Naive thymus-derived CD8-positive, alpha-beta T cell (primary cell): ENCODE measurements around the gene YIF1A. TPM values are rescaled to one million over a fixed set of nuclear protein-coding genes. Genes with fewer than 3 reads are reported as not detected.

ENCODE experiments used
- ATAC-seq, 2 donors: fragments of 150-1000 bp; cut with Tn5 transposase in 1 of 2; sonication (Bioruptor Pico), chemical (Tn5 transposase) in 1 of 2; 1 replicate in 1 of 2; 2 replicates in 1 of 2; pipeline ENCODE4 v1.10.0; 2021; ENCODE audit warnings: mild to moderate bottlenecking in 2 of 2, moderate library complexity in 2 of 2
- POLR2A ChIA-PET: fragments of 350-600 bp; sonication (Branson Sonifier 250); formaldehyde crosslinking; loops from one replicate; lab custom pipeline; 2021; ENCODE audit warnings: antibody characterized with exemption; lab: Charles Lee
- DNase-seq, 10 donors: peaks; one replicate each; pipeline versions ENCODE4 v3.0.0 to v3.0.0-alpha.2; 2020 to 2022
- H3K27ac Mint-ChIP-seq, 10 donors: one replicate each; pipeline ENCODE4 v1.8.0; 2020 to 2022; ENCODE audit warnings: mild to moderate bottlenecking in 10 of 10, mixed read lengths in 10 of 10, moderate library complexity in 4 of 10, inconsistent platforms in 1 of 10
- H3K27me3 Mint-ChIP-seq, 5 donors: one replicate each; pipeline ENCODE4 v1.8.0; 2021 to 2022; ENCODE audit warnings: mixed read lengths in 5 of 5
- H3K36me3 Mint-ChIP-seq, 3 donors: one replicate each; pipeline ENCODE4 v1.8.0; 2020 to 2022; ENCODE audit warnings: mixed read lengths in 3 of 3, mild to moderate bottlenecking in 2 of 3, inconsistent platforms in 1 of 3
- H3K4me1 Mint-ChIP-seq, 4 donors: one replicate each; pipeline ENCODE4 v1.8.0; 2021 to 2022; ENCODE audit warnings: mixed read lengths in 4 of 4
- H3K4me3 Mint-ChIP-seq, 10 donors: one replicate each; pipeline ENCODE4 v1.8.0; 2020 to 2022; ENCODE audit warnings: mild to moderate bottlenecking in 10 of 10, mixed read lengths in 10 of 10, moderate library complexity in 6 of 10, inconsistent platforms in 1 of 10
- H3K9me3 Mint-ChIP-seq, 9 donors: one replicate each; pipeline ENCODE4 v1.8.0; 2020 to 2022; ENCODE audit warnings: mixed read lengths in 9 of 9, mild to moderate bottlenecking in 3 of 9, inconsistent platforms in 1 of 9, moderate library complexity in 1 of 9
- polyA plus RNA-seq, 3 donors: library from polyadenylated mRNA; unstranded; fragments of 300-500 nt; fragmentation: Illumina TruSeq; gene quantifications; one replicate each; pipeline ENCODE4 v1.2.3, GENCODE V29; 2021
- total RNA-seq, 8 experiments: library from RNA in 2 of 8; stranded (reverse) in 2 of 8; gene quantifications; one replicate each; pipeline ENCODE4 v1.2.3 and lab custom pipeline; 2021 to 2026

Gene YIF1A, protein sequence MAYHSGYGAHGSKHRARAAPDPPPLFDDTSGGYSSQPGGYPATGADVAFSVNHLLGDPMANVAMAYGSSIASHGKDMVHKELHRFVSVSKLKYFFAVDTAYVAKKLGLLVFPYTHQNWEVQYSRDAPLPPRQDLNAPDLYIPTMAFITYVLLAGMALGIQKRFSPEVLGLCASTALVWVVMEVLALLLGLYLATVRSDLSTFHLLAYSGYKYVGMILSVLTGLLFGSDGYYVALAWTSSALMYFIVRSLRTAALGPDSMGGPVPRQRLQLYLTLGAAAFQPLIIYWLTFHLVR
- total RNA-seq, result 10 to 100 TPM; 26.9 to 36.8 TPM
- polyA plus RNA-seq, result 10 to 100 TPM; 49.1 to 59.9 (median 53.9) TPM
- total RNA-seq (lab: John Stamatoyannopoulos, UW), result 9.8 to 79.5 (median 23.6) reads per million in 6 experiments

DNA sequence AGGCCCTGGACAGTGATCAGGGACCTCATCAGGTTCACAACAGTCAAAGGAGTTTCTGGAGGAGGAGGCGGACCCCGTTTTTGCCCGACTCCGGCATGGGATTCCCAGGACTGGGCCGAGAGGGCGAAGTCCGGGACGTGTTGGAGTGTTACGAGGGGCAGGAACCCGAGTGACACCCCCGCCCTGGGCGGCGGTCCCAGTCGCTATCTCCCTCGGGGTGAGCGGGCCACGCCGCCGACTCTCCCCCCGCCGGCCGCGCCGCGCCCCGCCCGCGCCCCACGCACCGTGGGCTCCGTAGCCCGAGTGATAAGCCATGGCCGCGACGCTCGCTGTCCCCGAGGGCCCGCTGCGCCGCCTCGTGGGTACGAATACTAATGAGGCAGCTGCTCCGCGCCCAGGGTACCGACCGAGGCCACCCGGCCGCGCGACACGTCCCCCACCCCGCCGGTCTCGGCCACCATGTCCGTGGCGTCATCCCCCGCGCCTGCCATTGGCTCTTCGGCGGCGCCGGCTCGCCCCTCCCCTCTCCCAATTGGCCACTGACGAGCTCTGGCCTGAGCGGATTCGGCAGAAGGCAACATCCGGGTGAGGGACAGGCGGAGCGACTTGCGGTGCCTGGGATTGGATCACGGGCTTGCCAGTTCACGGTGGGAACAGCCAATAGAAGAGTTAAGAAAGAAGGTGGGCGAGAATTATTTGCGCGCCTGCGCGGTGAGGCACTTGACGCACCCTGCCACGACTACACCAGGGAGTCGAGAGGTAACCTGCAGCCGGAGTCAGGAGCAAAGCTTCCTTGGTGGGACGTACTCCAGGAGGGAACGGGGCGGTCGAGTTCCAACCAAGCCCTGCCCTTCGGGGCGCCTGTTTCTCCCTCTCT lies at the start of gene YIF1A:
Gene YIF1A (minus strand): TSS at position 473 of the 877 bp plus-strand sequence. CDS start 158 bp downstream, at position 315.
- ATAC-seq (peak; percentile 90 to 94), DNase-seq (peak; percentile 94 to 99 (median 98))
- H3K4me1 Mint-ChIP-seq, result peaks cover 19 to 51% (median 45%) of the 10 kb centered on the region in 4 donors
- H3K36me3 Mint-ChIP-seq, result peaks cover 0 to 5% (median 0%) of the 10 kb centered on the region in 3 donors
- H3K27ac Mint-ChIP-seq, result peak within 1 kb of the TSS; percentile 88 to 97 (median 94)
- peaks cover 2 to 20% (median 13%) of the 10 kb centered on the region in 5 donors for H3K27me3 Mint-ChIP-seq
- H3K9me3 Mint-ChIP-seq, result no peaks in the 10 kb centered on the region
- POLR2A ChIA-PET, result interaction anchor here (0.5 to 2.2 kb wide), 20 partner anchors 9 to 780 kb away, joined by 3 to 27 read pairs (median 5); partner anchors contain the start of genes BRMS1, CD248, MAP3K11 and RAB1B
- H3K4me3 Mint-ChIP-seq, result peak within 1 kb of the TSS; percentile 84 to 96 (median 92)

DNA sequence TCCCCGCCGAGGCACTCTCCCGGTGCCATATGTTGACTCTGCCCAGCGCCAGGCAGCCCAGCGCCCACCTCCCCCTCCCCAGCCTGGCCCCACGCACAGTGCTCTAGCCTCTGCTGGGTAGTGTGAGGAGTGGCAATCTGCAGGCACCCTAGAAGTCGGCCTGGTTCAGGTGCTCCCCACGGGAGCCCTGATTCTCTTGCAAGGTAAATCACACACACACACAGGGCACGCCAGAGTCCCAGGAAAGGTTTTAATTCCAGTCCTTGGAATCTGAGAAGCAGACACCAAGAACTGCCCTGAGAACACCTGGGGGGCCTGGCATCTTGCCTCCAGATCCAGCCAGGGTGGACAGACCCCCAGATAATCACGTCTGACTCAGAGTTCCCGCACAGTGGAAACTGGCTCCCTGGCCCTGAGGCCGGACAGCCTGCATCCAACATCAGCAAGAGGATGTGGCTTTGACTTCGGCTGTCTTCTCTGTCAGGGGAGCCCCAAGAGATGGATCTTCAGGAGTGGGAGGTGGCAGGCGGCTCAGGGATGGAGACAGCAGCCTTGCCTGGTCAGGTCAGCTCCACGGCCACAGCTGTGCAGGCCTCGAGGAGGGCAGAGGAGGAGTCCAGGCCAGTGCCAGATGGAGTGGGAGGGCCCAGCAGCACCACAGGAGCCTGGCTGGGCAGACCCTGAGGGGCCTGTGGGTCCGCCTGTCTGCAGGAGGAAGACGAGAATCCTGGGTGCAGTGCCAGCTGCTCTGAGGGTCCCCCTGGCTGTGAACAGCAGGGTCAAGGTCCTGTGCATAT lies 48.4 kb upstream of the YIF1A start:
- peaks cover 4 to 28% (median 5%) of the 10 kb centered on the region in 3 donors for H3K36me3 Mint-ChIP-seq
- POLR2A ChIA-PET, result interaction anchor here (1.6 to 4.8 kb wide), 3 partner anchors 7 to 24 kb away, joined by 8 to 35 read pairs (median 30); partner anchors contain the start of gene BRMS1
- no peaks in the 10 kb centered on the region for H3K27me3 Mint-ChIP-seq
- peak in 1 of 10 donors; percentile 58 for DNase-seq
- H3K4me1 Mint-ChIP-seq, result peaks cover 18 to 36% (median 28%) of the 10 kb centered on the region in 4 donors
- peak overlapping the region in 9 of 10 donors; percentile 53 to 96 (median 92) for H3K27ac Mint-ChIP-seq
- no peak for ATAC-seq
- H3K9me3 Mint-ChIP-seq, result no peaks in the 10 kb centered on the region
- peak overlapping the region; percentile 66 to 96 (median 92) for H3K4me3 Mint-ChIP-seq

DNA sequence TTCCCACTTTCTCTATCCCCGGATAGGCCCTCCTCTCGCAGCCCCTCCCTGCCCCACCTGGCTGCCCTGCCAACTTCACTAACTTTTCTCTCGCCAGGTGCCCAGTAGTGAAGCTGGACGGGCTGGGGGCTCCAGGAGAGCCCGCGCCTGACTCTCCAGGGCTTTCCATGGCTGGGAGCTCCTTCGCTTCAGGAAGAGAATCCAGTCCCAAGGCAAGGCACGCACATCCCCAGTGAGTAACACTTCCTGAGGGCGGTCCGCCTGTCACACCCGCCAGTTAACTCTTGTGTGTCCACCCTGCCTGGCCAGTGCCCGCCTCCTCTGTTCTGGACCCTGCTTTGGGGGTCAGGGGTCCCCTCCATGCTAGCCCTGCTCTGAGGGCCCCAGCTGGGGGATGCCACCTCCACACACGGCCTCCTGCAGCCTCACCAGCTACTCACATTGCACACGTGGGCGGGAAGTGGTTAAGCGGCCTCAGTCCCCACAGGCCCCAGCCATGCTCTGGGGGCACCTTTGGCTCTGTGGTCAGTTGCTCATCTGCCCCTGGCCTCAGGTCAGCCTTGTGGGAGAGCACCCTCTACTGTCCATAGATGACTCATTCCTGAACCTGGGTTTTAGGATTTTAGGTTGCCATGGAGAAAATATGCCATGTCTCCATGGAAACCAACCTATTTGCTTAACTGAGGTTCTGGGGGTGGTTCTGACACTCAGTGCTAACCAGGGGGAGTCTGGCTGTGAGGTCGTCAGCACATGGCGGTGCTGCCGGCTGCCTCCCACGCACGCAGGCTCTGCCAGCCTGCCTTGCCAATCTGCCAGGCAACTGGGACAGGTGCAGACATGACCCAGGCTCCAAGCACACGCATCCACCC lies 47.5 kb upstream of the YIF1A start, which contains the start of gene RIN1:
Gene RIN1 (minus strand): TSS at position 201 of the 869 bp plus-strand sequence. CDS start 32 bp downstream, at position 169.
- Mint-ChIP-seq H3K27ac (peak within 1 kb of the TSS; percentile 35 to 96 (median 92)), H3K36me3 (peaks cover 2 to 20% (median 5%) of the 10 kb centered on the region in 3 donors), H3K4me1 (peaks cover 15 to 30% (median 24%) of the 10 kb centered on the region in 4 donors), H3K4me3 (peak within 1 kb of the TSS; percentile 89 to 96 (median 92)), H3K9me3 (no peaks in the 10 kb centered on the region), H3K27me3 (no peaks in the 10 kb centered on the region)
- POLR2A ChIA-PET, result interaction anchor here (0.5 to 4.8 kb wide), 6 partner anchors 8 to 49 kb away, joined by 3 to 35 read pairs (median 10); partner anchors contain the start of genes B4GAT1, BRMS1 and CD248
- DNase-seq (peak in 9 of 10 donors; percentile 12 to 80 (median 62)), ATAC-seq (peak; percentile 81 to 86)

DNA sequence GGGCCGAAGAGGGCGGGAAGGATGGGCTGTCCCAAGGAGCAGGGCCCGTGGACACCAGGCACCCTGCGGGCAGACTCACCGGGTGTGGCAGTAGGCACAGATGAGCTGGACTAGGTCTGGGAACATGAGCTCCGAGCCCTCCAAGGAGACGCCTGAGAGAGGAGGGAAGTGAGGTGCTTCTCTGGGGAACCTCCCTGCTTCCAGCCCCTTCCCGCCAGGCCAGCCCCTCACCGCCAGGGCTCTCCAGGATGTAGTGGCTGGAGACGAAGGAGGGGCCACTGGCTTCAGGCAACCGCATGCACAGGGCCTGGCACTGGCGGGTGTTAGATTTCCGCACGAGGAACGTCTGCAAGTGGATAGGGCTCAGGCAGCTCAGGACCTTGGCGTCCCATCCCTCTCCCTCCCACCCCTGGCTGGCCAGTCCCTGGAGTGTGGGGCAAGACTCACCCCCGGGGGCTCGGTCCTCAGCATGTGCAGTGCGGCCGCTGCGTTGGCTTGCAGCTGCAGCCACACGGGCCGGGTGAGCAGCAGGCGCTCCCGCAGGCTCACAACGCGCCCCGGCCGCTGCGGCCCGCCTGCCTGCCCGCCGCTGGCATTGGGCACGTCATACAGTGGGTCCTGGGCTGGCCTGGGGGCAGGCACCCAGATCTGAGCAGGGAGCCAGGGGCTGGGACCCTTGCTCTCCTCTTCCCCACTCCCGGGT lies 46.7 kb upstream of the YIF1A start:
- Mint-ChIP-seq H3K36me3 (peaks cover 0 to 16% (median 3%) of the 10 kb centered on the region in 3 donors), H3K4me3 (peak overlapping the region; percentile 89 to 96 (median 92)), H3K27me3 (no peaks in the 10 kb centered on the region), H3K4me1 (peaks cover 13 to 28% (median 23%) of the 10 kb centered on the region in 4 donors), H3K27ac (peak overlapping the region in 8 of 10 donors; percentile 35 to 96 (median 92)), H3K9me3 (no peaks in the 10 kb centered on the region)
- ATAC-seq, result peak; percentile 4 to 36
- DNase-seq, result peak in 2 of 10 donors; percentile 9 to 60
- POLR2A ChIA-PET, result interaction anchor here (0.5 to 4.8 kb wide), 10 partner anchors 9 to 1108 kb away, joined by 3 to 35 read pairs (median 4); partner anchors contain the start of genes B4GAT1, BRMS1, CD248 and SLC29A2

DNA sequence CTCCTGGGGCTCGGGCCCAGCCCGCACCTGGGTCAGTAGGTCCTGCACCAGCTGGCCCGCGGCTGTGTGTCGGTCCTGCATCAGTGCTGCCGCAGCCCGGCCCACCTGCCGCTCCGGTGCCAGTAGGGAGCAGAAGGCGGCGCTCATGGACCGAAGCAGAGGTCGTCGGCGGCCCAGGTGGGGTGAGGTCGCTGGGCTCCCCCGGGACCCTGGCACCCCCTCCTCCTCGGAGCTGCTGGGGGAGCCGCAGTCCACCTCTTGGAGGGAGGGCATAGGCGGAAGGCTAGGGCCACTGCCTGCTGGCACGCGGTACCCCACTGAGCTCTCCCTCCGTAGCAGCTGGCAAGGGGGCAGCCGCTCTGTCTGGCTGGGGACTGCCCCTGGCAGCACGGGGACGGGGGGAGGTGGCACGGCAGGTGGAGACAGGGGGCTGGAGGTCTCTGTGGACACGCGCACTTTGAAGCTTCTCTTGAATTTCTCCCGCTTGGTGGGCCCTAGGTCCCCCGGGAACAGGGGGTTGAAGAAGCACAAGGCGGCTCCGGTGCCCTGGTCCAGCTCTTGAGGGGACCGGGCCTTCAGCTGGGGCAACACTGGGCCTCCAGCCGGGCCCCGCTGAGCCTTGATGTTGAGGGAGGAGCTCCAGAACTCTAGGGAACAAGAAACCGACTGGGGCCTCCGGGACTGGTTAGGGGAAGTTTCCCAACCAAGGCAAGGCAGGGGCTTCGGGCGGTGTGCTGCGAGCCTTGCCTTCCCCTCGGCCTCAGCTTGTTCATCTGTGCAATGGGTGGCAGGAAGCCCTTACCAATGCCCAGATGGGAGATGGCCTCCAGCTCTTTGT lies 45.9 kb upstream of the YIF1A start:
- POLR2A ChIA-PET, result interaction anchor here (0.8 to 4.8 kb wide), 7 partner anchors 8 to 52 kb away, joined by 3 to 35 read pairs (median 7); partner anchors contain the start of genes B4GAT1, BRMS1, CD248 and SLC29A2
- Mint-ChIP-seq H3K4me3 (peak overlapping the region; percentile 54 to 96 (median 79)), H3K36me3 (peaks cover 0 to 11% (median 3%) of the 10 kb centered on the region in 3 donors), H3K9me3 (no peaks in the 10 kb centered on the region), H3K27me3 (no peaks in the 10 kb centered on the region), H3K27ac (peak overlapping the region in 4 of 10 donors; percentile 36 to 85 (median 72)), H3K4me1 (peaks cover 13 to 28% (median 23%) of the 10 kb centered on the region in 4 donors)
- DNase-seq (peak in 1 of 10 donors; percentile 59), ATAC-seq (no peak)

DNA sequence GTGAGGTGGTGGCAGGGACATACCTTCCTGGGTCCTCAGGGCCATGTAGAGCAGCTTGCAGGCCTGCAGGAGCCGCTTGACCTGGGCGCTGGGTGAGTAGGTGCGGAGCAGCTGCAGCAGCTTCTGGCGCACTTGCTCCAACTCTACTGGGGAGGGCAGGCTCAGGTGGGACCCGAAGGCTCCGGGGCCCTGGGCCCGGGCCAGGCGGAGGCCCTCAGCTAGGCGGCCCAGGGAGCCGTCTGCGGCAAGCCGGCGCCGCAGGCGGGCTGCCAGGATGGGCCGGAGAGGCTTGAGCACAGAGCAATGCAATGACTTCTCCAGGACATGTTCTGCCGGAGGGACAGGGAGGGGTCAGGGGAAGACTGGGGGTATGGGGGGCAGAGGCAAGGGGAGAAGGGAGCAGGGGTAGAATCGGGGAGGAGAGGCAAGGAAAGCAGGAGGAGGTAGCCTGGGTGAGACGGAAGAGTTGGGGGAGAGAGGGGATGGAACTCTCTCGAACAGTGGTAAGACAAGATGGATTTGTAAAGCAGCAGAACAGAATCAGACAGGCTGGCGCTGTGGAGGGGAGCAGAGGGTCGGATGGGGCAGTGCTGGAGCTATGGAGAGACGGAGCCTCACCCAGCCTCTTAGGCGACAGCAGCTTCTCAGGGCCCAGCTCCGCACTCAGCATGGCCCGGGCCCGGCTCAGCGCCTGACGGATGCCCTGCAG lies 45.1 kb upstream of the YIF1A start:
- ATAC-seq (no peak), DNase-seq (peak in 1 of 10 donors; percentile 57)
- H3K27ac Mint-ChIP-seq, result peak overlapping the region in 1 of 10 donors; percentile 43
- H3K27me3 Mint-ChIP-seq, result no peaks in the 10 kb centered on the region
- POLR2A ChIA-PET, result interaction anchor here (0.8 to 4.8 kb wide), 6 partner anchors 10 to 1475 kb away, joined by 4 to 35 read pairs (median 10); partner anchors contain the start of genes B4GAT1, BRMS1, CD248 and SLC29A2
- H3K4me3 Mint-ChIP-seq, result peak overlapping the region in 3 of 10 donors; percentile 21 to 39 (median 23)
- no peaks in the 10 kb centered on the region for H3K9me3 Mint-ChIP-seq
- H3K36me3 Mint-ChIP-seq, result peaks cover 0 to 9% (median under 1%) of the 10 kb centered on the region in 3 donors
- peaks cover 12 to 29% (median 23%) of the 10 kb centered on the region in 4 donors for H3K4me1 Mint-ChIP-seq

DNA sequence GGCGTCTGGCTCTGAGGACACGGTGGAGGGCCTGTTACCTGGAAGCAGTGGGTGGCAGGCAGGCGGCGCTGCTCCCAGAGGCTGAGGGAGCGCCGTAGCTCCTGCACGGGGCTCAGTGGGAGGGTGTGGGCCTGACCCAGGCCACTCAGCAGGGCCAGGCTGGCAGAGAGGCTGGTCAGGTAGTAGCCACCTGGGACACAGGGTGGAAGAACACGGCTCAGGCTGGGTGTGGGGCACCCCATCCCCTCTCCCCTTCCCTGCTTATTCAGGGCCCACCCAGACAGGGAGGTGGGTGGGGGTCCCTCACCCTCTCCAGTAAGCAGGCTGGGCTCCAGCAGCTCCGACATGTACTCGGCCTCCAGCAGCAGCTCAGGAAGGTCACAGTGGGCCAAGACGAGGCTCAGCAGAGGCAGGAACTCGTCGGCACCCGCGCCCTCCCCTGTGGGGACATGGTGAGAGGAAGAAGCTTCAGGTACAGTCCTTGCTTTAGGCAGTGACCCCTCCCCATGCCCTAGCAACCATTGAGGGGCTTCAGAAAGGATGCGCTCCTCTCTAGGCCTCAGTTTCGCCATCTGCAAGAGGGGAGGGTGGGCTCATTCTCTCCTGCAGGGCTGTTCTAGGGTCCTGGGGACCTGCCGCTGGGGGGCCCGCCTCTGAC lies 44.4 kb upstream of the YIF1A start:
- POLR2A ChIA-PET, result interaction anchor here (0.8 to 5.1 kb wide), 3 partner anchors 11 to 1474 kb away, joined by 4 to 45 read pairs (median 35); partner anchors contain the start of gene BRMS1
- Mint-ChIP-seq H3K4me1 (peaks cover 13 to 32% (median 29%) of the 10 kb centered on the region in 4 donors), H3K27ac (no peak overlapping the region), H3K9me3 (no peaks in the 10 kb centered on the region), H3K27me3 (no peaks in the 10 kb centered on the region), H3K36me3 (peaks cover 0 to 5% (median 0%) of the 10 kb centered on the region in 3 donors), H3K4me3 (no peak overlapping the region)
- ATAC-seq (no peak), DNase-seq (peak in 1 of 10 donors; percentile 49)
